Neuron (in vitro differentiated cells): ENCODE measurements around the gene CAMTA1.

Experiments
- H2AFZ ChIP-seq: one replicate; pipeline ENCODE4 v1.6.1; 2013; ENCODE audit warnings: low read depth, mild to moderate bottlenecking, inconsistent platforms, low read length, moderate library complexity
- H3K27me3 ChIP-seq: one replicate; pipeline ENCODE4 v1.6.1; 2013; ENCODE audit warnings: low read length; ENCODE audit not compliant: insufficient read depth
- H3K36me3 ChIP-seq: one replicate; pipeline ENCODE4 v1.6.1; 2013; ENCODE audit warnings: low read length; ENCODE audit not compliant: insufficient read depth
- H3K4me1 ChIP-seq: one replicate; pipeline ENCODE4 v1.6.1; 2013; ENCODE audit warnings: low read length; ENCODE audit not compliant: insufficient read depth
- H3K4me3 ChIP-seq: 2 replicates; pipeline ENCODE4 v1.5.1; 2013; ENCODE audit warnings: mild to moderate bottlenecking, low read length, moderate library complexity
- H3K9me3 ChIP-seq: one replicate; pipeline ENCODE4 v1.6.1; 2013; ENCODE audit warnings: low read length

The CAMTA1 gene

GRCh38 chr1:7192453-7192852 lies 407.2 kb downstream of the CAMTA1 start:
- Histone ChIP-seq H3K36me3 (no peaks in the 10 kb centered on the region), H2AFZ (no peak overlapping the region), H3K4me1 (no peaks in the 10 kb centered on the region), H3K9me3 (no peaks in the 10 kb centered on the region), H3K27me3 (peaks cover 12% of the 10 kb centered on the region), H3K4me3 (no peak overlapping the region)

GRCh38 chr1:7196036-7196911 lies 411.0 kb downstream of the CAMTA1 start:
- no peak overlapping the region for H2AFZ ChIP-seq
- peaks cover 12% of the 10 kb centered on the region for H3K27me3 ChIP-seq
- H3K4me3 ChIP-seq = no peak overlapping the region
- H3K9me3 ChIP-seq = no peaks in the 10 kb centered on the region
- H3K36me3 ChIP-seq = no peaks in the 10 kb centered on the region
- no peaks in the 10 kb centered on the region for H3K4me1 ChIP-seq

DNA sequence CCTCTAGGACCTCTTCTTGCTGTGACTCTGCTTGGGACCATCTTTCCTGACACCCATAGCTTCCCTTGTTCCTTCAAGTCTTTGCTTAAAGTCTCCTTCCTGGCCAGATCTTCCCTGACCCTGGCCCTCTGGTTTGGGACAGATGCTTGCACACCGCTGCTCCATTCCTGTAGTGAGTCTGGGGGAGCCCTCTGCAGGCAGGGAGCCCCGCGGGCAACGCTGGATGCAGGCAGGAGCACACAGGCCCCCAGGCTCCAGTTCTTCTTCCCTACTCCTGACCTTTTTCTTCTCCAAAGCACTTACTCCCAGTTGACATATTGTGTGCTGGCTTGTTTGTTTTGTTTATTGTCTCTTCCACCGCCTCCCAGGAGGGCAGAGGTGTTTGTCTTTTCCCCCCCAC lies 413.4 kb downstream of the CAMTA1 start:
- H3K4me1 ChIP-seq = no peaks in the 10 kb centered on the region
- no peak overlapping the region for H3K4me3 ChIP-seq
- no peak overlapping the region for H2AFZ ChIP-seq
- H3K9me3 ChIP-seq = no peaks in the 10 kb centered on the region
- peaks cover 7% of the 10 kb centered on the region for H3K27me3 ChIP-seq
- H3K36me3 ChIP-seq = no peaks in the 10 kb centered on the region

DNA sequence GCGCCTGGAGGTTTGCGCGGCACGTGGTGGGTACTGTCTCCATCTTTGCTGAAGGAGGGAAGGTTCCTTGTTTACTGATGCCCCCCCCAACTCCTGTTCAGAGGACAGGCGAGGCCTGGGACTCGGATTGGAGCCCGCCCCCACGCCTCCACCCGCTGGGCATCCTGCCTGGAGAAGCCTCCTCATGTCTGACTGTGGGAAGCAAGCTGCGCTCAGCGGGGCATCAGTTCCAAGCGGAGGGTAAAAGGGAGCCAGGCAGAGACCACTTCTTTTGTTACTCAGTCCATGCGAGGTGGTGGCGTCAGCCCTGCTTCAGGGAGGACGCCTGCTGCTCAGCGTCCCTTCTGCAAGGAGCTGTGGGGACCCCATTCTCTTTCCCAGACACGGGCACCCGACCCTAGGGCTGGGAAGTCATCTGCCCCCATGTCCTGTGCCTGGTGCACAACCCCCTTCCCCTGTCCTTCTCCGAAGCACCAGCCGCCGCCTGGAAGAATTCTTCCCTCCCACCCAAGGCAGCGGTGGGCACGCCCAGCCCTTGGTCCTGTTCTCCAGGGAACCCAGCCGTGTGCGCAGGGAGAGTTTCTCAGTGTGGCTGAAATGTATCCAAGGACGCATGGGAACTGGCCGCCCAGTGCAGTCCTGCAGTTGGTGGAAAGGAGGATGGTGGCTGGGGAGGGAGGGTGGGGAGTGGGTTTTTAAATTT lies 414.0 kb downstream of the CAMTA1 start:
- Histone ChIP-seq H3K36me3 (no peaks in the 10 kb centered on the region), H3K4me3 (no peak overlapping the region), H3K27me3 (peaks cover 7% of the 10 kb centered on the region), H3K4me1 (no peaks in the 10 kb centered on the region), H2AFZ (no peak overlapping the region), H3K9me3 (no peaks in the 10 kb centered on the region)

GRCh38 chr1:7207875-7208646 lies 422.8 kb downstream of the CAMTA1 start:
- H3K4me3 ChIP-seq = no peak overlapping the region
- no peaks in the 10 kb centered on the region for H3K4me1 ChIP-seq
- H3K9me3 ChIP-seq = no peaks in the 10 kb centered on the region
- H3K36me3 ChIP-seq = no peaks in the 10 kb centered on the region
- no peaks in the 10 kb centered on the region for H3K27me3 ChIP-seq
- no peak overlapping the region for H2AFZ ChIP-seq

DNA sequence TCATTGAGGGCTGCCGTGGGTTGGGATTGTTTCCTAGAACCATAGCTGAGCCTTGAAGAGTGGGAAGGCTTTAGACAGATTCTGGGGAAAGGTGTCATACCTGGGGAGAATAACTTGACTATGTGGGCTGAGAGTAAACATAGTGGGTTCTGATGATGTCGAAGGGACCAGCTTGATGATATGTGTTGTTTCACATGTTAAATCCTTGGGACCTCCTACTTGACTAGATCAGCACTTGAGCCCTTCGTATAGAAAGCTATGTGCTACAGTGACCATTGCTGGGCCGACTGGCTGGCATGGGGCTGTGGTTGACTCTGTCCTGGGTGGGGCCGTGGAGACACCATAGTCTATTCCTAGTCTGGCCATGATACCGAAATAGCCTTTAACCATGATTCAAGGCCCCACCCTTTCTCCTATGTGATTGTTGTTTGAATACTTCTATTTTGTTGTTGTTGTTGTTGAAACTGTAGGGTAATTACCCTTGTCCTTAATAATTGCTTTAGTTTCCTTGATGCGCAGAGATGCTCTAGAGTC lies 423.5 kb downstream of the CAMTA1 start:
- Histone ChIP-seq H3K27me3 (no peaks in the 10 kb centered on the region), H3K4me3 (no peak overlapping the region), H2AFZ (no peak overlapping the region), H3K4me1 (no peaks in the 10 kb centered on the region), H3K9me3 (no peaks in the 10 kb centered on the region), H3K36me3 (no peaks in the 10 kb centered on the region)

- H3K4me3 ChIP-seq = no peak overlapping the region
- H3K4me1 ChIP-seq = no peaks in the 10 kb centered on the region
- no peaks in the 10 kb centered on the region for H3K36me3 ChIP-seq
- no peaks in the 10 kb centered on the region for H3K27me3 ChIP-seq
- no peak overlapping the region for H2AFZ ChIP-seq
- H3K9me3 ChIP-seq = no peaks in the 10 kb centered on the region
Observed at GRCh38 chr1:7209336-7209735, 424.1 kb downstream of the CAMTA1 start.

GRCh38 chr1:7218210-7218832 lies 433.1 kb downstream of the CAMTA1 start:
- Histone ChIP-seq H3K9me3 (no peaks in the 10 kb centered on the region), H2AFZ (no peak overlapping the region), H3K36me3 (no peaks in the 10 kb centered on the region), H3K4me1 (no peaks in the 10 kb centered on the region), H3K4me3 (no peak overlapping the region), H3K27me3 (no peaks in the 10 kb centered on the region)

- no peaks in the 10 kb centered on the region for H3K27me3 ChIP-seq
- no peak overlapping the region for H2AFZ ChIP-seq
- no peaks in the 10 kb centered on the region for H3K9me3 ChIP-seq
- no peak overlapping the region for H3K4me3 ChIP-seq
- H3K36me3 ChIP-seq = no peaks in the 10 kb centered on the region
- H3K4me1 ChIP-seq = no peaks in the 10 kb centered on the region
Observed at GRCh38 chr1:7219031-7219430, 433.8 kb downstream of the CAMTA1 start.

- H3K4me3 ChIP-seq = no peak overlapping the region
- no peaks in the 10 kb centered on the region for H3K36me3 ChIP-seq
- H3K4me1 ChIP-seq = no peaks in the 10 kb centered on the region
- no peaks in the 10 kb centered on the region for H3K9me3 ChIP-seq
- no peak overlapping the region for H2AFZ ChIP-seq
- no peaks in the 10 kb centered on the region for H3K27me3 ChIP-seq
Observed at GRCh38 chr1:7220007-7220406, 434.8 kb downstream of the CAMTA1 start.

- H3K4me1 ChIP-seq = no peaks in the 10 kb centered on the region
- H3K27me3 ChIP-seq = no peaks in the 10 kb centered on the region
- H2AFZ ChIP-seq = no peak overlapping the region
- no peak overlapping the region for H3K4me3 ChIP-seq
- no peaks in the 10 kb centered on the region for H3K36me3 ChIP-seq
- H3K9me3 ChIP-seq = no peaks in the 10 kb centered on the region
Observed at GRCh38 chr1:7220712-7221252, 435.5 kb downstream of the CAMTA1 start.

GRCh38 chr1:7221826-7222694 lies 436.8 kb downstream of the CAMTA1 start:
- no peak overlapping the region for H2AFZ ChIP-seq
- H3K27me3 ChIP-seq = no peaks in the 10 kb centered on the region
- H3K36me3 ChIP-seq = no peaks in the 10 kb centered on the region
- no peak overlapping the region for H3K4me3 ChIP-seq
- no peaks in the 10 kb centered on the region for H3K4me1 ChIP-seq
- no peaks in the 10 kb centered on the region for H3K9me3 ChIP-seq
